ENCODE results near the gene ASPSCR1.

- no peak for TF ChIP-seq POLR2A (IDR thresholded peaks at IDR 0.05)
- no peak for TF ChIP-seq POLR2AphosphoS5 (IDR thresholded peaks at IDR 0.05)
- TF ChIP-seq, protein P1, sequence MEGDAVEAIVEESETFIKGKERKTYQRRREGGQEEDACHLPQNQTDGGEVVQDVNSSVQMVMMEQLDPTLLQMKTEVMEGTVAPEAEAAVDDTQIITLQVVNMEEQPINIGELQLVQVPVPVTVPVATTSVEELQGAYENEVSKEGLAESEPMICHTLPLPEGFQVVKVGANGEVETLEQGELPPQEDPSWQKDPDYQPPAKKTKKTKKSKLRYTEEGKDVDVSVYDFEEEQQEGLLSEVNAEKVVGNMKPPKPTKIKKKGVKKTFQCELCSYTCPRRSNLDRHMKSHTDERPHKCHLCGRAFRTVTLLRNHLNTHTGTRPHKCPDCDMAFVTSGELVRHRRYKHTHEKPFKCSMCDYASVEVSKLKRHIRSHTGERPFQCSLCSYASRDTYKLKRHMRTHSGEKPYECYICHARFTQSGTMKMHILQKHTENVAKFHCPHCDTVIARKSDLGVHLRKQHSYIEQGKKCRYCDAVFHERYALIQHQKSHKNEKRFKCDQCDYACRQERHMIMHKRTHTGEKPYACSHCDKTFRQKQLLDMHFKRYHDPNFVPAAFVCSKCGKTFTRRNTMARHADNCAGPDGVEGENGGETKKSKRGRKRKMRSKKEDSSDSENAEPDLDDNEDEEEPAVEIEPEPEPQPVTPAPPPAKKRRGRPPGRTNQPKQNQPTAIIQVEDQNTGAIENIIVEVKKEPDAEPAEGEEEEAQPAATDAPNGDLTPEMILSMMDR (IDR thresholded peaks at IDR 0.05): no peak
- TF ChIP-seq EP300 (IDR thresholded peaks at IDR 0.05): no peak
Observed at GRCh38 chr17:82013772-82014321, 36.4 kb downstream of the ASPSCR1 start.

Data from stomach (tissue), 4 donors.